ENCODE measurements around the gene ERBB2. TPM values are rescaled to one million over a fixed set of nuclear protein-coding genes. Genes with fewer than 3 reads are reported as not detected.

Gene ERBB2
- polyA plus RNA-seq, 1 donor = 175 TPM

DNA sequence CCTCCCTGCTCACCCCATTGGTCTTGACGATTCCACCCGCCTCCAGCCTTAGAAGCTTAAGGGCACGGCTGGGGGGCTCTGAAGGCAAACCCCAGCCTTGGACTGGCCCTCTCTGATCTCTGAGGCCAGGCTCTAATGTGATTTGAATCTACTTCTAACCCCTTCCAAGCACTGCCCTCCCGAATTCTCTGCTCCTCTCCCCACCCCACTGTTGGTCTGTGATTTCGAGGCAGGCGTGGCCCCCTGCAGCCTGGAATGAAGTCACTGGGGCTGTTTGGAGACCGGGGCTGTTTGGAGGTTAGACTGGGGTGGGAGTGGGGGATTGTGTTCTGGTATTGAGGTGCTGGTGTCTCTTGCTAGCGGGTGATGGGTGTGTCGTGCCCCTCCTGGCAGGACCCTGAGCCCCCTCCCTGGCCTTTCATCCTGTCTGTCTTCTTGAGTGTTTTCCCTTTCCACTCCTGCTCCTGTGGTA is 40.1 kb downstream of the ERBB2 start:
- H3K36me3 ChIP-seq (ENCODE audit: control insufficient read depth, insufficient read depth, low read length) = peaks cover 28% of the 10 kb centered on the region
- no peaks in the 10 kb centered on the region for H3K9me3 ChIP-seq (ENCODE audit: control insufficient read depth, low read depth, low read length)
- H3K4me1 ChIP-seq (ENCODE audit: control insufficient read depth, insufficient read depth, low read length) = peaks cover 28% of the 10 kb centered on the region
- peak overlapping the region; percentile 80 for H3K4me3 ChIP-seq (ENCODE audit: low read length)
- peak overlapping the region; percentile 97 for H3K27ac ChIP-seq (ENCODE audit: low read length)
- H3K27me3 ChIP-seq (ENCODE audit: control insufficient read depth, insufficient read depth, low read length) = peaks cover 19% of the 10 kb centered on the region
- DNase-seq = no peak
- no CpG with 5 or more reads among the region's 9 CpGs for WGBS (ENCODE audit: insufficient coverage, low lambda C conversion rate)

DNA sequence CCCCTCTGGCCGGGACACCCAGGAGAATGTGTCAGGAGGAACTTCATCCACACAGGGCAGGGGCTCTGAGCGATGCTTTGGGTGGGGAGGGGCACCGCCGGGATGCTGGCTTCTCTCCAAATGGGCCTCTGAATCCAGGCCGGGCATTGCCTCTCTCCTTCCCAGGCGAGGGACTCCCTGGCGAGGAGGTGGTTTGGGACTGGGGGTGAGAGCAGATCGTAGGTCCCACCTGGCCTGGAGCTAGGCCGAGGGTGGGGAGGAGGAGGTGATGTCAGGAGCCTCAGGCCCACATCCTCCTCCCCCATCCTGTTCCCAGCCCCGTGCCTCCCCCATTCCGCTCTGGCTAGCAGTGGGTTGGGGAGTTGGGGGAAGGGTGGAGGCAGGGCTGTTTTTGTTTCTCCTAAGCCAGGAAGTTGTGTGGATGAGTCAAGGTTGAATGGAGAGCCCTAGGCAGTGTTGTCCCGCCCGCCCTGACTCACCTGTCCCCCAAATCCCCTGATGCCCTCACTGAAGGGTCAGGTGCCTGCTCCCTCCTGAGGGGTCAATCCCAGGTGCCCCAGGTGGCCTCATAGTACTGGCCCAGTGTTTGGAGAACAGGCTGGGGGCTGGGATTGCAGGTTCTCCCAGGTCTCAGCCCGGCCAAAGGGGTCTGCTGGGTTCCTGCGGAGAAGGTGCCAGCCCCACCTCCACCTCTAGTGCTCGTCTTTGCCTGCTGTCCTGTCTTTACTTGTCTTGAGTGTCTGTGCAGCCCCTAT is 40.7 kb downstream of the ERBB2 start:
- H3K27ac ChIP-seq (ENCODE audit: low read length) = peak overlapping the region; percentile 97
- peak; percentile 52 to 63 for DNase-seq

DNA sequence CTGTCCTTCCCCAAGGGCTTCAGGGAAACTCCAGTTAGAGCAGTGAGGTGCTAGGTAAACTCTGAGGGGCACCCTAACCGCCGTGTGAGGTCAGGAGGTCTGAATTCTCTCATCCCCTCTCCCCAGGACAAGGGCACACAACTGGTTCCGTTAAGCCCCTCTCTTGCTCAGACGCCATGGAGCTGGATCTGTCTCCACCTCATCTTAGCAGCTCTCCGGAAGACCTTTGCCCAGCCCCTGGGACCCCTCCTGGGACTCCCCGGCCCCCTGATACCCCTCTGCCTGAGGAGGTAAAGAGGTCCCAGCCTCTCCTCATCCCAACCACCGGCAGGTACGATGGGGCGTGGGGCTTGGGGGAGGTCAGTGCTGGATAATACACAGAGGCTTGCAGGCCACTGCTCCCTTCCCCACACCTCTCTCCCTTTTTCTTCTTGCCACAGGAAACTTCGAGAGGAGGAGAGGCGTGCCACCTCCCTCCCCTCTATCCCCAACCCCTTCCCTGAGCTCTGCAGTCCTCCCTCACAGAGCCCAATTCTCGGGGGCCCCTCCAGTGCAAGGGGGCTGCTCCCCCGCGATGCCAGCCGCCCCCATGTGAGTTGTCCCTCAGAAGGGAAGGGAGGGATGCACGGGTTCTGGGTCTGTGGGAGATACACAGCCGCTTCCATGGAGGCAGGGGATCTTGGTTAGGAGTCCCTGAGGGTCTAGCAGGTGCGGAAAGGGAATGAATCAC is 42.4 kb downstream of the ERBB2 start:
- no CpG with 5 or more reads among the region's 18 CpGs for WGBS (ENCODE audit: insufficient coverage, low lambda C conversion rate)
- Histone ChIP-seq H3K27ac (ENCODE audit: low read length) (no peak overlapping the region), H3K27me3 (ENCODE audit: control insufficient read depth, insufficient read depth, low read length) (peaks cover 19% of the 10 kb centered on the region), H3K4me1 (ENCODE audit: control insufficient read depth, insufficient read depth, low read length) (peaks cover 9% of the 10 kb centered on the region), H3K36me3 (ENCODE audit: control insufficient read depth, insufficient read depth, low read length) (peaks cover 47% of the 10 kb centered on the region), H3K4me3 (ENCODE audit: low read length) (no peak overlapping the region), H3K9me3 (ENCODE audit: control insufficient read depth, low read depth, low read length) (no peaks in the 10 kb centered on the region)
- no peak for DNase-seq

More for the DNA sequence above, 40.7 kb downstream of the ERBB2 start:
- Histone ChIP-seq H3K27me3 (ENCODE audit: control insufficient read depth, insufficient read depth, low read length) (peaks cover 19% of the 10 kb centered on the region), H3K4me3 (ENCODE audit: low read length) (peak overlapping the region; percentile 80), H3K9me3 (ENCODE audit: control insufficient read depth, low read depth, low read length) (no peaks in the 10 kb centered on the region), H3K4me1 (ENCODE audit: control insufficient read depth, insufficient read depth, low read length) (peaks cover 26% of the 10 kb centered on the region), H3K36me3 (ENCODE audit: control insufficient read depth, insufficient read depth, low read length) (peaks cover 34% of the 10 kb centered on the region)
- WGBS (ENCODE audit: insufficient coverage, low lambda C conversion rate) = no CpG with 5 or more reads among the region's 16 CpGs

DNA sequence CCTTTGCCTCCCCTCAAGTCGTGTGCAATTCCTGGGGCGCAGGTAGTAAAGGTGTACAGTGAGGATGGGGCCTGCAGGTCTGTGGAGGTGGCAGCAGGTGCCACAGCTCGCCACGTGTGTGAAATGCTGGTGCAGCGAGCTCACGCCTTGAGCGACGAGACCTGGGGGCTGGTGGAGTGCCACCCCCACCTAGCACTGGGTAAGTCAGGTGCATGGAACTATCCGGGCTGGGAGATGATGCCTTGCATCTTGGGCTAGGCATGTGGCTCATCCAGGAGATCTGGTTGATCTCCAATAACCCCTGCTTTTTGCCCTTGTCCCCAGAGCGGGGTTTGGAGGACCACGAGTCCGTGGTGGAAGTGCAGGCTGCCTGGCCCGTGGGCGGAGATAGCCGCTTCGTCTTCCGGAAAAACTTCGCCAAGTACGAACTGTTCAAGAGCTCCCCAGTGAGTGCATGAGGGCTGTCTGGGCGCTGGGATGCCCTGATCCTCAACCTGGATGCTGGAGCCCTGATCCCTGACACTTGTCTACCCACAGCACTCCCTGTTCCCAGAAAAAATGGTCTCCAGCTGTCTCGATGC is 43.1 kb downstream of the ERBB2 start:
- Histone ChIP-seq H3K27me3 (ENCODE audit: control insufficient read depth, insufficient read depth, low read length) (peaks cover 12% of the 10 kb centered on the region), H3K27ac (ENCODE audit: low read length) (no peak overlapping the region), H3K9me3 (ENCODE audit: control insufficient read depth, low read depth, low read length) (no peaks in the 10 kb centered on the region), H3K4me1 (ENCODE audit: control insufficient read depth, insufficient read depth, low read length) (peaks cover 9% of the 10 kb centered on the region), H3K4me3 (ENCODE audit: low read length) (no peak overlapping the region), H3K36me3 (ENCODE audit: control insufficient read depth, insufficient read depth, low read length) (peaks cover 51% of the 10 kb centered on the region)
- no CpG with 5 or more reads among the region's 21 CpGs for WGBS (ENCODE audit: insufficient coverage, low lambda C conversion rate)
- no peak for DNase-seq

DNA sequence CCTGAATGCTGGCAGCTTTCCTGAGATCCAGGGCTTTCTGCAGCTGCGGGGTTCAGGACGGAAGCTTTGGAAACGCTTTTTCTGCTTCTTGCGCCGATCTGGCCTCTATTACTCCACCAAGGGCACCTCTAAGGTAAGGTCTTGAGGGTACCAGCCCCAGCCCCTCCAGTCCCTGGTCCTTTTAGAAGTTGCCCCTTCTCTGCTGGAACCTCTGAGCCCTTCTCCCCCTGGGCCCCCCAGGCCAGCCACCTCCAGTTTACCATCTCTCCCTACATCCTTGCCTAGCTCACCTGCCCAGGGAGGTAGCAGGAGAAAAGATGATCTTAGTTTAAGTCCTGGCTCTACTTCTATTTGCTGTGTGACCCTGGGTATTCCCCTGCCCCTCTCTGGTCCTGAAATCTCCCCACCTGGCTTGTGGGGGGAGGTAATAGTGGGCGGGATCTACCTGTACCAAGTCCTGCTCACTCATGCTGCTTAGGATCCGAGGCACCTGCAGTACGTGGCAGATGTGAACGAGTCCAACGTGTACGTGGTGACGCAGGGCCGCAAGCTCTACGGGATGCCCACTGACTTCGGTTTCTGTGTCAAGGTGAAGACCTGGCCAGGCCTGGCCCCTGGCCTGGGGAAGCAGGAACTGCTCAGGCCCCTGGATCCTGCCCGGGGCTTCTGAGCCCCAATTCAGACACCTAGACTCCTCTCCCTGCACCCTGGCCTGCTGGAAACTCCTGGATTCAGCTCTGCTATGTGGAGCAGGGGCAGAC is 44.4 kb downstream of the ERBB2 start:
- Histone ChIP-seq H3K9me3 (ENCODE audit: control insufficient read depth, low read depth, low read length) (no peaks in the 10 kb centered on the region), H3K36me3 (ENCODE audit: control insufficient read depth, insufficient read depth, low read length) (peaks cover 51% of the 10 kb centered on the region), H3K27me3 (ENCODE audit: control insufficient read depth, insufficient read depth, low read length) (peaks cover 7% of the 10 kb centered on the region), H3K27ac (ENCODE audit: low read length) (no peak overlapping the region), H3K4me3 (ENCODE audit: low read length) (no peak overlapping the region), H3K4me1 (ENCODE audit: control insufficient read depth, insufficient read depth, low read length) (peaks cover 9% of the 10 kb centered on the region)
- WGBS (ENCODE audit: insufficient coverage, low lambda C conversion rate) = no CpG with 5 or more reads among the region's 16 CpGs
- DNase-seq = no peak

DNA sequence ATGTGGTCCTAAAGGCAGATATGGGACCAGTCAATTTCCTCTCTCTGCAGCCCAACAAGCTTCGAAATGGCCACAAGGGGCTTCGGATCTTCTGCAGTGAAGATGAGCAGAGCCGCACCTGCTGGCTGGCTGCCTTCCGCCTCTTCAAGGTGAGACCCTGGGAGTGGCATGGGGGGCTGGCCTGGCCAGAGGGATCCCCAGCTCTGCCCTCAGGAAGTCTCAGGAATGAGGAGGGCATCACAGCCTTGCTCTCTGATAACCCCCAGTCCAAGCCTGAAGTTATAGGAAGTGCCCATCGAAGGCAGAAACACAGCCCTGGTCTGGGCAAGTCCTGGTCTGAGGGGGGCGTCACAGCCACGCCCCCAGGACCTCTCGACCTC is 45.0 kb downstream of the ERBB2 start:
- WGBS (ENCODE audit: insufficient coverage, low lambda C conversion rate) = no CpG with 5 or more reads among the region's 8 CpGs
- DNase-seq = no peak
- no peak overlapping the region for H3K4me3 ChIP-seq (ENCODE audit: low read length)
- no peak overlapping the region for H3K27ac ChIP-seq (ENCODE audit: low read length)
- peaks cover 9% of the 10 kb centered on the region for H3K4me1 ChIP-seq (ENCODE audit: control insufficient read depth, insufficient read depth, low read length)
- peaks cover 4% of the 10 kb centered on the region for H3K27me3 ChIP-seq (ENCODE audit: control insufficient read depth, insufficient read depth, low read length)
- H3K9me3 ChIP-seq (ENCODE audit: control insufficient read depth, low read depth, low read length) = no peaks in the 10 kb centered on the region
- peaks cover 51% of the 10 kb centered on the region for H3K36me3 ChIP-seq (ENCODE audit: control insufficient read depth, insufficient read depth, low read length)

DNA sequence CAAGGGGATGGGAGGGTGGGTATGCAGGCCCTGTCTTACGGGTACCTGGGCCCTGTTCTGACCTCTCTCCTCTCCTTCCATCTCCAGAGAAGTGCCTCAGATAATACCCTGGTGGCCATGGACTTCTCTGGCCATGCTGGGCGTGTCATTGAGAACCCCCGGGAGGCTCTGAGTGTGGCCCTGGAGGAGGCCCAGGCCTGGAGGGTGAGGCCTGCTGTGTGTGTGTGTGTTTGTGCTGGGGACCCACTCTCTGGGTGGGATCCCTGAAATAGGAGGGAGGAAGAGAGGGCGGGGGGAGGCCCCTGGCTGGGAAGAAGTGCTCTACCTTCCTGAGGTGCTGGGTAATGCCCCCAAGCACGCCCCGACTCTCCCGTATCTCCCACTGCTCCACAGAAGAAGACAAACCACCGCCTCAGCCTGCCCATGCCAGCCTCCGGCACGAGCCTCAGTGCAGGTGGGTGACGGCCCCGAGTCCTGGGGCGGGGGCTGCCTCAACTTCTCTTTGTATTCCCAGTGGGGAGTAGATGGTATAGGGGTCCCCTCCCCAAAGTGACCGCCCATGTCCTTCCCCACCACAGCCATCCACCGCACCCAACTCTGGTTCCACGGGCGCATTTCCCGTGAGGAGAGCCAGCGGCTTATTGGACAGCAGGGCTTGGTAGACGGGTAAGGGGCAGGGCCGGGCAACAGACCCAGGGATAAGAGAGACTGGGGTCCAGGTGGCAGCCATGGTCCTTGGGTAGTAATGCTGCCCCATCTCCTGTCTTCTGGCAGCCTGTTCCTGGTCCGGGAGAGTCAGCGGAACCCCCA is 45.7 kb downstream of the ERBB2 start:
- Histone ChIP-seq H3K36me3 (ENCODE audit: control insufficient read depth, insufficient read depth, low read length) (peaks cover 51% of the 10 kb centered on the region), H3K27ac (ENCODE audit: low read length) (no peak overlapping the region), H3K4me1 (ENCODE audit: control insufficient read depth, insufficient read depth, low read length) (peaks cover 9% of the 10 kb centered on the region), H3K27me3 (ENCODE audit: control insufficient read depth, insufficient read depth, low read length) (peaks cover 4% of the 10 kb centered on the region), H3K4me3 (ENCODE audit: low read length) (no peak overlapping the region), H3K9me3 (ENCODE audit: control insufficient read depth, low read depth, low read length) (no peaks in the 10 kb centered on the region)
- no peak for DNase-seq
- WGBS (ENCODE audit: insufficient coverage, low lambda C conversion rate) = no CpG with 5 or more reads among the region's 23 CpGs

DNA sequence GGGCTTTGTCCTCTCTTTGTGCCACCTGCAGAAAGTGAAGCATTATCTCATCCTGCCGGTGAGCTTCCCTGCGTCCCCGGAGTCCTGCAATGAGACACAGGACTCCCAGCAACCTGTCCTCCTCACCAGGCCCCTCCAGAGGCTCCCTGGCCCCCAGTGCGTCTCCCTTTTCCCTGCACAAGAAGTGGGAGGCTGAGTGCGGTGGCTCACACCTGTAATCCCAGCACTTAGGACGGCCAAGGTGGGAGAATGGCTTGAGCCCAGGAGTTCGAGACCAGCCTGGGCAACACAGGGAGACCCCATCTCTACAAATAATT is 46.2 kb downstream of the ERBB2 start:
- Histone ChIP-seq H3K36me3 (ENCODE audit: control insufficient read depth, insufficient read depth, low read length) (peaks cover 51% of the 10 kb centered on the region), H3K27me3 (ENCODE audit: control insufficient read depth, insufficient read depth, low read length) (peaks cover under 1% of the 10 kb centered on the region), H3K4me3 (ENCODE audit: low read length) (no peak overlapping the region), H3K4me1 (ENCODE audit: control insufficient read depth, insufficient read depth, low read length) (peaks cover 5% of the 10 kb centered on the region), H3K9me3 (ENCODE audit: control insufficient read depth, low read depth, low read length) (no peaks in the 10 kb centered on the region), H3K27ac (ENCODE audit: low read length) (no peak overlapping the region)
- no CpG with 5 or more reads among the region's 7 CpGs for WGBS (ENCODE audit: insufficient coverage, low lambda C conversion rate)
- no peak for DNase-seq

DNA sequence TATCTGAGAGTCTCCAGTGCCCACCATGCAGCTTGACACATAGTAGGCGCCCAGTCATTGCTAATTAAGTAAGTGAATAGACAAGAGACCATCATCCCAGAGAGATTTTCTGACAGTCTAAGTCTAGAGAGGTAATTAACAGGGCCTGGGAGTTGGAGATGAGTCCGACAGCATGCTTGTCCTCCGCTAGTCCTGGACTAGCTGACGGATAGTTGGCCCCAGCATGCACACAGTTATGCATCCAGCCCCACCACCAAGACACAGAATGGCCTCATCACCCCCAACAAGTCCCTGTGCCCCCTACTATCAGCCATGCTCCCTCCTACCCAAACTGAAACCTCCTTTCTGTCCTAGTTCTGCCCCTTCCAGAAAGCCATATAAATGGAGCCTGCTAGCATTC is 47.9 kb downstream of the ERBB2 start:
- no CpG with 5 or more reads among the region's 4 CpGs for WGBS (ENCODE audit: insufficient coverage, low lambda C conversion rate)
- no peak for DNase-seq
- Histone ChIP-seq H3K27ac (ENCODE audit: low read length) (no peak overlapping the region), H3K27me3 (ENCODE audit: control insufficient read depth, insufficient read depth, low read length) (no peaks in the 10 kb centered on the region), H3K4me3 (ENCODE audit: low read length) (no peak overlapping the region), H3K4me1 (ENCODE audit: control insufficient read depth, insufficient read depth, low read length) (no peaks in the 10 kb centered on the region), H3K36me3 (ENCODE audit: control insufficient read depth, insufficient read depth, low read length) (peaks cover 45% of the 10 kb centered on the region), H3K9me3 (ENCODE audit: control insufficient read depth, low read depth, low read length) (no peaks in the 10 kb centered on the region)
